Right atrium auricular region (tissue), 2 donors: ENCODE measurements around the gene LIPN. TPM values are rescaled to one million over a fixed set of nuclear protein-coding genes. Genes with fewer than 3 reads are reported as not detected.

Experiments used
- DNase-seq: peaks from one replicate; pipeline ENCODE4 v3.0.0-alpha.2; 2019; ENCODE audit warnings: low spot score
- H3K27ac ChIP-seq, 2 donors: fragments of 200-600 bp; sonication (generic); 1 replicate in 1 of 2; 2 replicates in 1 of 2; pipeline ENCODE4 v1.5.1; 2016 to 2019
- H3K27me3 ChIP-seq, 2 donors: fragments of 200-600 bp; sonication (generic); one replicate each; pipeline versions ENCODE4 v1.5.1 to v1.6.0; 2017 to 2019
- H3K36me3 ChIP-seq: fragments of 200-600 bp; sonication (generic); one replicate; pipeline ENCODE4 v1.5.1; 2016
- H3K4me1 ChIP-seq, 2 donors: fragments of 200-600 bp; sonication (generic); one replicate each; pipeline versions ENCODE4 v1.5.1 to v1.6.0; 2017 to 2019
- H3K4me3 ChIP-seq, 2 donors: fragments of 200-600 bp; sonication (generic); 1 replicate in 1 of 2; 2 replicates in 1 of 2; pipeline ENCODE4 v1.5.1; 2017 to 2019; ENCODE audit warnings: mild to moderate bottlenecking in 1 of 2, moderate library complexity in 1 of 2
- H3K9me3 ChIP-seq, 2 donors: fragments of 200-600 bp; sonication (generic); one replicate each; pipeline ENCODE4 v1.5.1; 2019
- total RNA-seq, 2 donors: library from RNA; depleted of rRNA; stranded (reverse); fragments of >200 nt; gene quantifications; one replicate each; pipeline ENCODE4 v1.1.0, GENCODE V29; 2016
- TF ChIP-seq, protein P1 (sequence below), 2 donors: fragments of 200-600 bp; sonication (generic); IDR thresholded peaks; one replicate each; pipeline ENCODE4 v1.5.1; 2019; ENCODE audit warnings: antibody characterized with exemption in 2 of 2

The LIPN gene
- total RNA-seq, 2 donors from 2014 or later: not detected

DNA sequence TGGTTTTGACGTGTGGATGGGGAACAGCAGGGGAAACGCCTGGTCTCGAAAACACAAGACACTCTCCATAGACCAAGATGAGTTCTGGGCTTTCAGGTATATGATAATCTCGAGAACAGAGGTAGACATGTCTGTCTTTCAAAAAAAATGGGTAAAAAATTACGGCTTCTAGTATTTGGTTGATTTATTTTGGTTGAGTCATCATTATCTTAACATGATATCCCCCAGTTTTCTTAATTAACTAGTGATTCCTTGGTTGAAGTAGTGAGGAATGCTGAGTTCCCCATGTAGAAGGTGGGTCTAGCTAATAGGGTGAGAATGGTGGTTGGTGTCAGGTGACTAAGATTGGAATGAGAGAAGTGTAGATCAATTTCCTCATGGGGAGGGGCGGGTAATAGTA, 53.4 kb downstream of the LIPN start:
- H3K27ac ChIP-seq: no peak overlapping the region
- H3K4me3 ChIP-seq: no peak overlapping the region
- TF ChIP-seq, protein P1, sequence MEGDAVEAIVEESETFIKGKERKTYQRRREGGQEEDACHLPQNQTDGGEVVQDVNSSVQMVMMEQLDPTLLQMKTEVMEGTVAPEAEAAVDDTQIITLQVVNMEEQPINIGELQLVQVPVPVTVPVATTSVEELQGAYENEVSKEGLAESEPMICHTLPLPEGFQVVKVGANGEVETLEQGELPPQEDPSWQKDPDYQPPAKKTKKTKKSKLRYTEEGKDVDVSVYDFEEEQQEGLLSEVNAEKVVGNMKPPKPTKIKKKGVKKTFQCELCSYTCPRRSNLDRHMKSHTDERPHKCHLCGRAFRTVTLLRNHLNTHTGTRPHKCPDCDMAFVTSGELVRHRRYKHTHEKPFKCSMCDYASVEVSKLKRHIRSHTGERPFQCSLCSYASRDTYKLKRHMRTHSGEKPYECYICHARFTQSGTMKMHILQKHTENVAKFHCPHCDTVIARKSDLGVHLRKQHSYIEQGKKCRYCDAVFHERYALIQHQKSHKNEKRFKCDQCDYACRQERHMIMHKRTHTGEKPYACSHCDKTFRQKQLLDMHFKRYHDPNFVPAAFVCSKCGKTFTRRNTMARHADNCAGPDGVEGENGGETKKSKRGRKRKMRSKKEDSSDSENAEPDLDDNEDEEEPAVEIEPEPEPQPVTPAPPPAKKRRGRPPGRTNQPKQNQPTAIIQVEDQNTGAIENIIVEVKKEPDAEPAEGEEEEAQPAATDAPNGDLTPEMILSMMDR (IDR thresholded peaks at IDR 0.05): no peak
- no peaks in the 10 kb centered on the region for H3K36me3 ChIP-seq
- H3K4me1 ChIP-seq: no peaks in the 10 kb centered on the region
- DNase-seq: no peak
- H3K27me3 ChIP-seq: no peaks in the 10 kb centered on the region
- no peaks in the 10 kb centered on the region for H3K9me3 ChIP-seq

DNA sequence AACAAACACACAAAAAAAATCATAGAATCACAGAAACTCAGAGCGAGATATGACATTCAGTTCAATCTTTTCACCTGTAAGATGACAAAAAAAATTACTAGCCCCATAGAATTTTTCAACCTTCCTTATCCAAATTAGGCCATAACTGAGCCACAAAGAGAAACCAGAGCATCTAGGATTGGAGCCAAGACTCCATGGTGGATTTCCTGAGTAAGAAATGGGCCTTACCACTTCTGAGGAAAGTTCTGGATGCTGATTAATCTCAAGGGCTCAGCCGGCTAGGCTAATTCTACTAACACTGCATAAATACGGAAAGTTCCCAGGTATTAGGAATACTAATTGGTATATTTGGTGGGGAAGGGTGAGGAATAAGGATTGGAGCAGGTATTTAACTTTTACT, 59.5 kb downstream of the LIPN start:
- Histone ChIP-seq H3K27ac (no peak overlapping the region), H3K36me3 (no peaks in the 10 kb centered on the region), H3K4me3 (no peak overlapping the region), H3K4me1 (no peaks in the 10 kb centered on the region), H3K27me3 (no peaks in the 10 kb centered on the region), H3K9me3 (no peaks in the 10 kb centered on the region)
- TF ChIP-seq, protein P1 (IDR thresholded peaks at IDR 0.05): no peak
- no peak for DNase-seq

DNA sequence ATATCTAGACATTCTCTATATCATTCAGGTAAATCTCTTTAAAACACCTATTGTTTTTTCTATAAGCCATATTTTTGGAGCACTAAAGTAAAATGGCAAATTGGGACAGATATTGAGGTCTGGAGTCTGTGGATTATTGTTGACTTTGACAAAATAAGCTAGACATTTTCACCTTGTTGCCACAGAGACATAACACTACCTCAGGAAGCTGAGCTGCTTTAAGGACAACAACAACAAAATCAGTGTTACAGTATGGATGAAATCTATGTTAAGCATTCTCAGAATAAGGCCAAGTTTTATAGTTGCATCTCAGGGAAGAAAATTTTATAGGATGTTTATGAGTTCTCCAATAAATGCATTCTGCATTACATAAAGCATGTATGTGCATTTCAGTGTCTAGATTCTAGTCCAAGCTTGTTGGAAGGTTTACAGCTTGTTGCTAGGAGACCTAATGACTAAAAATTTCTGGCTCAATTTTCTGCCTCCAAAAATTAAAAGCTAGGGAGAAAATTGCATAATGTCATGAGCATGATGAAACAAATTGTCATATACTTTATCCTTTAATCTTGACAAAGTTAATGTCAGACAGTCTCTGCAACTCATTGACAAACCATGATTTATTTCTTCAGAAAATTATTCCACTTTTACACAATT, 61.1 kb downstream of the LIPN start:
- Histone ChIP-seq H3K27ac (no peak overlapping the region), H3K4me3 (no peak overlapping the region), H3K27me3 (no peaks in the 10 kb centered on the region), H3K9me3 (no peaks in the 10 kb centered on the region), H3K36me3 (no peaks in the 10 kb centered on the region), H3K4me1 (no peaks in the 10 kb centered on the region)
- no peak for DNase-seq
- TF ChIP-seq, protein P1 (IDR thresholded peaks at IDR 0.05): no peak

DNA sequence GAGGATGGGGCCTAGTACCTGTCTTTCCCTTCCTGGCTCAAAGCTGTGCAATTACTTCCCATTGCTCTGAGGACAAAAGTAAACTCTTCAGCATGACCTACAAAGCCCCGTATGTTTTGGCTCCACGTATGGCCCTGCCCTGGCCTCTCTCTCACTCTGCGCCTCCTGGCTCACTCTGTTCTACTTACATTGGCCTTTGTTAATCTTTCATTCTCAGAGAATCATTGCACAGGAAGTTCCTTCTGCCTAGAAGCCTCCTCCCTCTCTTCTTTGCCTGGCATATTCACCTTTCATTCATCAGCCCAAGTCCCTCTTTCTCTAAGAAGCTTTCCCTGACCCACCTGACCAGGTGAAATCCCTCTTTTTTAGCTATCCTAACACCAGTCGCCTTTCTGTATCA, 66.6 kb downstream of the LIPN start:
- Histone ChIP-seq H3K27ac (no peak overlapping the region), H3K4me1 (no peaks in the 10 kb centered on the region), H3K36me3 (no peaks in the 10 kb centered on the region), H3K27me3 (no peaks in the 10 kb centered on the region), H3K9me3 (no peaks in the 10 kb centered on the region), H3K4me3 (no peak overlapping the region)
- no peak for DNase-seq
- TF ChIP-seq, protein P1 (IDR thresholded peaks at IDR 0.05): no peak

DNA sequence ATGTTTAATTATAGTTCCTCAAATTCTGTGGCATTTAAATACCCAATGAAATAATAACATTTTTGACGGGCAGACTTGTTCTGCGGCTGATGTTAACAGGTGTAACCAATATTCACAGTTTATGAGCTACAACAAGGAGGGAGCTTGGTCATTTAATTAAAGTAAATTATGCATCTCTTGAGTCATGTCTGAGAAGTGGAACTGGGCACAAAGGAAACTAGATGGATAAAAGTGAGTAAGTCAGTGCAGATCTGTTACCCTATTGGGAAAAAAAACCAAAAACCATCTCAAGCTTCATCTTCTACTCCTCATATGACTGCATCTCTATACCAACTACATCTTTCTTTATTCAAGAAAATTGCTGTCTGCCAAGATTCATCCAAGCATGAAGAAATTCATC, 67.9 kb downstream of the LIPN start:
- Histone ChIP-seq H3K4me1 (no peaks in the 10 kb centered on the region), H3K9me3 (no peaks in the 10 kb centered on the region), H3K27ac (no peak overlapping the region), H3K36me3 (no peaks in the 10 kb centered on the region), H3K4me3 (no peak overlapping the region), H3K27me3 (no peaks in the 10 kb centered on the region)
- DNase-seq: no peak
- TF ChIP-seq, protein P1 (IDR thresholded peaks at IDR 0.05): no peak

DNA sequence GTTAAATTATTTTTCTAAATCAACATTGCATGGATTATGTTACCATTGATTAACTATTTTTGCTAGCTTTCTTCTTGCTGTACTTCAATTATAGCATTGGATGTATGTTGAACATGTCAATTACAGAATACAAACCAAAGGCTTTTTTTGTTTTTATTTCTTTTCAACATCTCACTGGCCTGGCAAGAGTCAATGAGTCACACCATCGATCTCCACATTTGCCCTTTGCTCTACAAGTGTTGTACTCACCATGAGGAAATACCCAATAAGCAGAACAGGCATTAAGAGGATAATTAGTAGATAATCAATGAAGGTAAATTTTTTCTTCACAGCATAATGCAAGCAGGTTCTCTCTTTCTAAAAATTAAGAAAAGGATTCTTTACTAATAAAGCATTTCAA, 68.5 kb downstream of the LIPN start:
- Histone ChIP-seq H3K36me3 (no peaks in the 10 kb centered on the region), H3K4me1 (no peaks in the 10 kb centered on the region), H3K4me3 (no peak overlapping the region), H3K9me3 (no peaks in the 10 kb centered on the region), H3K27ac (no peak overlapping the region), H3K27me3 (no peaks in the 10 kb centered on the region)
- TF ChIP-seq, protein P1 (IDR thresholded peaks at IDR 0.05): no peak
- DNase-seq: no peak
